ENCODE measurements around the gene CLDND2. TPM values are rescaled to one million over a fixed set of nuclear protein-coding genes. Genes with fewer than 3 reads are reported as not detected.
A peak's percentile ranks its signal among the peaks of the same experiment; 100 is the strongest.

Gene CLDND2
- total and polyA plus RNA-seq, 8 donors: 0.88 to 4.3 (median 1.3) TPM; not detected in 5

GRCh38 chr19:51365965-51366388 lies 2.8 kb downstream of the CLDND2 start, which contains the start of gene ETFB:
Gene ETFB, minus strand, starts transcription at chr19:51366388. Its CDS starts 62 bp downstream, at chr19:51366326.
- H3K4me1 ChIP-seq: peaks cover 14 to 53% (median 50%) of the 10 kb centered on the region in 4 donors
- no peaks in the 10 kb centered on the region for H3K9me3 ChIP-seq
- no peaks in the 10 kb centered on the region for H3K36me3 ChIP-seq
- intact Hi-C loops (cut with DNase I; ENCODE audit: low total_unique reads): no loop called here
- no peaks in the 10 kb centered on the region for H3K27me3 ChIP-seq
- H3K4me3 ChIP-seq: peak within 1 kb of the TSS; percentile 72 to 85 (median 77)
- peak within 1 kb of the TSS; percentile 85 to 98 (median 93) for H3K27ac ChIP-seq
- WGBS, 5 donors: 0 to 1% (median 0%) methylated on average over 18 to 27 of the region's 27 CpGs
- TF ChIP-seq, protein P1, sequence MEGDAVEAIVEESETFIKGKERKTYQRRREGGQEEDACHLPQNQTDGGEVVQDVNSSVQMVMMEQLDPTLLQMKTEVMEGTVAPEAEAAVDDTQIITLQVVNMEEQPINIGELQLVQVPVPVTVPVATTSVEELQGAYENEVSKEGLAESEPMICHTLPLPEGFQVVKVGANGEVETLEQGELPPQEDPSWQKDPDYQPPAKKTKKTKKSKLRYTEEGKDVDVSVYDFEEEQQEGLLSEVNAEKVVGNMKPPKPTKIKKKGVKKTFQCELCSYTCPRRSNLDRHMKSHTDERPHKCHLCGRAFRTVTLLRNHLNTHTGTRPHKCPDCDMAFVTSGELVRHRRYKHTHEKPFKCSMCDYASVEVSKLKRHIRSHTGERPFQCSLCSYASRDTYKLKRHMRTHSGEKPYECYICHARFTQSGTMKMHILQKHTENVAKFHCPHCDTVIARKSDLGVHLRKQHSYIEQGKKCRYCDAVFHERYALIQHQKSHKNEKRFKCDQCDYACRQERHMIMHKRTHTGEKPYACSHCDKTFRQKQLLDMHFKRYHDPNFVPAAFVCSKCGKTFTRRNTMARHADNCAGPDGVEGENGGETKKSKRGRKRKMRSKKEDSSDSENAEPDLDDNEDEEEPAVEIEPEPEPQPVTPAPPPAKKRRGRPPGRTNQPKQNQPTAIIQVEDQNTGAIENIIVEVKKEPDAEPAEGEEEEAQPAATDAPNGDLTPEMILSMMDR (IDR thresholded peaks at IDR 0.05): peak in 1 of 7 experiments; percentile 11
- no peak for TF ChIP-seq POLR2AphosphoS5 (IDR thresholded peaks at IDR 0.05)
- DNase-seq: no peak

GRCh38 chr19:51365211-51365964 lies 3.4 kb downstream of the CLDND2 start:
- peaks cover 14 to 53% (median 50%) of the 10 kb centered on the region in 4 donors for H3K4me1 ChIP-seq
- peak overlapping the region; percentile 72 to 85 (median 77) for H3K4me3 ChIP-seq
- peak overlapping the region; percentile 85 to 98 (median 93) for H3K27ac ChIP-seq
- intact Hi-C loops (cut with DNase I; ENCODE audit: low total_unique reads): no loop called here
- H3K27me3 ChIP-seq: no peaks in the 10 kb centered on the region
- peak; percentile 29 to 74 for DNase-seq
- H3K9me3 ChIP-seq: no peaks in the 10 kb centered on the region
- TF ChIP-seq POLR2AphosphoS5 (IDR thresholded peaks at IDR 0.05) (no peak), POLR2A (IDR thresholded peaks at IDR 0.05) (no peak), EP300 (IDR thresholded peaks at IDR 0.05) (no peak)
- TF ChIP-seq, protein P1 (IDR thresholded peaks at IDR 0.05): no peak
- 6 to 17% (median 12%) methylated on average over 9 to 10 of the region's 10 CpGs for WGBS, 5 donors
- no peaks in the 10 kb centered on the region for H3K36me3 ChIP-seq

DNA sequence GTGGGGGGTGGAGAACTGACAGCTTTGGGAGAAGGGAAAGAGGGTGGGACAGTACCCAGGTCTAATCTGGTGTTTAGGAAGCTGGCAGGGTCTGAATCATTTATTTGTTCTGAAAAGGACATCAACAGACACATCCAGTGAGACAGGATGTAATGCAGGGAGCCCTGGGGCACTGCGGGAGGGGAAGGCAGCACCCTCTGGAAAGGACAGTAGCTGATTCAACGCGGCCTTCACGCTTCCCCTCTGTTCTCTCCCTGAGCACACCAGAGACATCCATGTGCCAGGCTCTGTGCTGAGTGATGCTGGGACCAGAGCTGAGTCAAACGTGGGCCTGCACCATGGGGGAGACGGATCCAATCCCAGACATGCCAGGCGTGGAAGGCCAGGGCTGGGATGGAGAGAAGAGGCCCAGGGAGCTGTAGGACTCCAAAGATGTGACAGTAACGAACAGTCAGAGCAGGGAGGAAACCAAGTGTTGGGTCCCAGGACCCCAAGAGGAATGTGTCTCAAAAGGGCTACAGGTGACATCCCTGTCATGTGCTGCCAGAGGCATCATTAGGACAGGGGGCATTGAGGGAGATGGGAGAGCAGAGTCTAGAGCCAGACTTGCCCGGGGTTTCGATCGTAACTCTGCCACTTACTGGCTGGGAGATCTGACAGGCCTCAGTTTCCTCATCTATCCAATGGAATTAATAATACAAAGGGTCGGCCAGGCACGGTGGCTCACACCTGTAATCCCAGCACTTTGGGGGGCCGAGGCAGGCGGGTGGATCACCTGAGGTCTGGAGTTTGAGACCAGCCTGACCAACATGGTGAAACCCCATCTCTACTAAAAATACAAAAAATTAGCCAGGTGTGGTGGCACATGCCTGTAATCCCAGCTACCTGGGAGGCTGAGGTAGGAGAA lies 4.3 kb downstream of the CLDND2 start:
- intact Hi-C loops (cut with DNase I; ENCODE audit: low total_unique reads): no loop called here
- WGBS, 5 donors: 79 to 92% (median 89%) methylated on average over 15 of the region's 15 CpGs
- H3K9me3 ChIP-seq: no peaks in the 10 kb centered on the region
- peaks cover 14 to 53% (median 50%) of the 10 kb centered on the region in 4 donors for H3K4me1 ChIP-seq
- DNase-seq: no peak
- no peaks in the 10 kb centered on the region for H3K36me3 ChIP-seq
- no peak for TF ChIP-seq POLR2A (IDR thresholded peaks at IDR 0.05)
- TF ChIP-seq EP300 (IDR thresholded peaks at IDR 0.05): no peak
- TF ChIP-seq, protein P1 (IDR thresholded peaks at IDR 0.05): no peak
- TF ChIP-seq POLR2AphosphoS5 (IDR thresholded peaks at IDR 0.05): no peak
- H3K4me3 ChIP-seq: peak overlapping the region in 1 of 4 donors; percentile 81
- no peaks in the 10 kb centered on the region for H3K27me3 ChIP-seq
- peak overlapping the region in 3 of 5 donors; percentile 2 to 96 (median 22) for H3K27ac ChIP-seq

DNA sequence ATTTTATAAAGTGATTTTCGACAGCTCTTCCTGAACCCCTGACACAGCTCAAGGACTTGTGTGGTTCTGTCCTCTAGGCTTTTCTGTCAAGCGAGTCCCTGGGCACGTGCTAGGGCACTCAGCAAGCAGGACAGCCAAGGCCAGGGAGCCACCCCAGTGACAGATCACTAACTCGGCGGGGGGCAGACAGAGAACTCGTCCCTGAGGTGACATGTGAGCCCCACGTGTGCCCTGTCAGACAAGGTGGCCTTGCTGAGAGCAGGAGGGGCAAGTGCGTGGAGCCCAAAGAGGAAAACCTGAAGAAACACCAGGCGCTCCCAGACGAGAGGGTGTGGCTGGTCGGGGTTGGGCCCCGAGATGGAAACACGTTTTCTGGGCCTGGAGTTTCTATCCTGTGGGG lies 7.6 kb downstream of the CLDND2 start:
- 82 to 94% (median 88%) methylated on average over 12 to 13 of the region's 13 CpGs for WGBS, 5 donors
- no peak overlapping the region for H3K4me3 ChIP-seq
- peaks cover 14 to 39% (median 37%) of the 10 kb centered on the region in 4 donors for H3K4me1 ChIP-seq
- TF ChIP-seq, protein P1 (IDR thresholded peaks at IDR 0.05): no peak
- TF ChIP-seq POLR2AphosphoS5 (IDR thresholded peaks at IDR 0.05) (no peak), POLR2A (IDR thresholded peaks at IDR 0.05) (no peak), EP300 (IDR thresholded peaks at IDR 0.05) (no peak)
- intact Hi-C loops (cut with DNase I; ENCODE audit: low total_unique reads): no loop called here
- H3K27me3 ChIP-seq: no peaks in the 10 kb centered on the region
- H3K9me3 ChIP-seq: no peaks in the 10 kb centered on the region
- H3K27ac ChIP-seq: no peak overlapping the region
- no peak for DNase-seq
- no peaks in the 10 kb centered on the region for H3K36me3 ChIP-seq

Data from stomach (tissue), 9 donors.